GM12891 (cell line): Measurements from ENCODE around the gene MRPL34.

ENCODE experiments used
- POLR2A ChIP-seq: IDR thresholded peaks from 2 replicates; pipeline ENCODE4 v1.6.1; 2011; ENCODE audit warnings: low read depth, low read length, control low read depth
- POLR2AphosphoS5 ChIP-seq: IDR thresholded peaks from 2 replicates; pipeline ENCODE4 v1.6.1; 2011; ENCODE audit warnings: low read depth, low read length, control low read depth
- TAF1 ChIP-seq: IDR thresholded peaks from 2 replicates; pipeline ENCODE4 v1.6.1; 2011; ENCODE audit warnings: low read depth, low read length, control low read depth

- TF ChIP-seq POLR2A (no peak; the same call in 1 of the 2 replicates), POLR2AphosphoS5 (no peak), TAF1 (no peak)
These were observed 32.2 kb downstream of the MRPL34 start for GRCh38 chr19:17337675-17338432.
